Globus pallidus (tissue), 1 donor: ENCODE results near the gene CPD.
"Not testable (repeated sequence)": the region's sequence is repeated elsewhere in the genome, so short reads cannot be mapped to it uniquely, and the experiment has no call there.

Experiments used
- DNase-seq: peaks from one replicate; pipeline ENCODE4 v3.0.0-alpha.2; 2015; ENCODE audit warnings: low spot score

The CPD gene

GRCh38 chr17:30388321-30389179, 9.8 kb downstream of the CPD start:
- no peak for DNase-seq

GRCh38 chr17:30389756-30390300, 11.1 kb downstream of the CPD start:
- no peak for DNase-seq

- no peak for DNase-seq
Measured at GRCh38 chr17:30391534-30391933, 12.8 kb downstream of the CPD start.

- no peak for DNase-seq
Measured at GRCh38 chr17:30393491-30393890, 14.8 kb downstream of the CPD start.

GRCh38 chr17:30393911-30394867, 15.5 kb downstream of the CPD start:
- no peak for DNase-seq

GRCh38 chr17:30395398-30396022, 16.8 kb downstream of the CPD start:
- DNase-seq: no peak

- DNase-seq: no peak
Measured at GRCh38 chr17:30396129-30396528, 17.4 kb downstream of the CPD start.

- DNase-seq: no peak
Measured at GRCh38 chr17:30396612-30397011, 17.9 kb downstream of the CPD start.

- no peak for DNase-seq
Measured at GRCh38 chr17:30398328-30399041, 19.8 kb downstream of the CPD start.

- DNase-seq: no peak
Measured at GRCh38 chr17:30401097-30401496, 22.4 kb downstream of the CPD start.

- DNase-seq: no peak
Measured at GRCh38 chr17:30405161-30405560, 26.4 kb downstream of the CPD start.

- DNase-seq: not testable (repeated sequence)
Measured at GRCh38 chr17:30410627-30411026, 31.9 kb downstream of the CPD start.

- DNase-seq: not testable (repeated sequence)
Measured at GRCh38 chr17:30412008-30412496, 33.3 kb downstream of the CPD start.

GRCh38 chr17:30413109-30413508, 34.4 kb downstream of the CPD start:
- no peak for DNase-seq

GRCh38 chr17:30414486-30414885, 35.8 kb downstream of the CPD start:
- DNase-seq: no peak

- no peak for DNase-seq
Measured at GRCh38 chr17:30415491-30415890, 36.8 kb downstream of the CPD start.

- DNase-seq: not testable (repeated sequence)
Measured at GRCh38 chr17:30418070-30418469, 39.3 kb downstream of the CPD start.

- DNase-seq: no peak
Measured at GRCh38 chr17:30421592-30421991, 42.9 kb downstream of the CPD start.

GRCh38 chr17:30422171-30422570, 43.4 kb downstream of the CPD start:
- DNase-seq: no peak

GRCh38 chr17:30424471-30424870, 45.7 kb downstream of the CPD start:
- no peak for DNase-seq

GRCh38 chr17:30426292-30426691, 47.6 kb downstream of the CPD start:
- DNase-seq: no peak
